HL-60 (cell line): ENCODE data around the gene FILIP1L. TPM values are rescaled to one million over a fixed set of nuclear protein-coding genes. Genes with fewer than 3 reads are reported as not detected.

Experiments used
- DNase-seq, 2 experiments: peaks; one replicate each; pipeline ENCODE4 v3.0.0-alpha.2; 2010 to 2020; ENCODE audit warnings: low read depth in 1 of 2, low spot score in 1 of 2
- H3K27ac ChIP-seq: fragments of 250-450 bp; sonication (Bioruptor Pico); replicated peaks from 2 replicates; pipeline ENCODE4 v1.5.1; 2020; ENCODE audit warnings: mild to moderate bottlenecking, moderate library complexity
- H3K27me3 ChIP-seq: fragments of 250-450 bp; sonication (Bioruptor Pico); 2 replicates; pipeline ENCODE4 v1.5.1; 2021; ENCODE audit warnings: mild to moderate bottlenecking, moderate library complexity; ENCODE audit not compliant: insufficient read depth, poor library complexity, severe bottlenecking
- H3K4me3 ChIP-seq: replicated peaks from 2 replicates; pipeline ENCODE4 v1.5.1; 2011; ENCODE audit warnings: mild to moderate bottlenecking, control low read depth, low read length; ENCODE audit not compliant: insufficient read depth
- CTCF ChIP-seq: IDR thresholded peaks from one replicate; pipeline ENCODE4 v1.5.1; 2011; ENCODE audit warnings: low read length, control low read depth, inconsistent platforms; ENCODE audit not compliant: insufficient read depth
- GABPA ChIP-seq: IDR thresholded peaks from 2 replicates; pipeline ENCODE4 v1.6.1; 2012; ENCODE audit warnings: low read depth
- POLR2AphosphoS5 ChIP-seq: IDR thresholded peaks from 2 replicates; pipeline ENCODE4 v1.6.1; 2012; ENCODE audit warnings: low read depth
- SPI1 ChIP-seq: IDR thresholded peaks from 2 replicates; pipeline ENCODE4 v1.6.1; 2012; ENCODE audit warnings: low read depth, mild to moderate bottlenecking, borderline replicate concordance
- microRNA-seq: library from miRNA; unstranded; fragments of <30 nt; microRNA quantifications from one replicate; pipeline ENCODE4, GENCODE V29; 2018
- TF ChIP-seq, protein P1 (sequence below): IDR thresholded peaks from 2 replicates; pipeline ENCODE4 v1.6.1; 2012; ENCODE audit warnings: low read depth; ENCODE audit not compliant: insufficient replicate concordance

FILIP1L gene

DNA sequence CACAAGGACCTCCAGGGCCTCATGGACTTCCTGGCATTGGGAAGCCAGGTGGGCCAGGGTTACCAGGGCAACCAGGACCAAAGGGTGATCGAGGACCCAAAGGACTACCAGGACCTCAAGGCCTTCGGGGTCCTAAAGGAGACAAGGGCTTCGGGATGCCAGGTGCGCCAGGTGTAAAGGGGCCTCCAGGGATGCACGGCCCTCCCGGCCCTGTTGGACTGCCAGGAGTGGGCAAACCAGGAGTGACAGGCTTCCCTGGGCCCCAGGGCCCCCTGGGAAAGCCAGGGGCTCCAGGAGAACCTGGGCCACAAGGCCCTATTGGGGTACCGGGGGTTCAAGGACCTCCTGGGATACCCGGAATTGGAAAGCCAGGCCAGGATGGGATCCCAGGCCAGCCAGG lies 319.8 kb downstream of the FILIP1L start:
- no peak for DNase-seq
- H3K4me3 ChIP-seq, result no peak overlapping the region
- peaks cover 3% of the 10 kb centered on the region for H3K27me3 ChIP-seq
- no peak overlapping the region for H3K27ac ChIP-seq
- TF ChIP-seq POLR2AphosphoS5 (no peak), SPI1 (no peak), GABPA (no peak), CTCF (no peak)
- TF ChIP-seq, protein P1, sequence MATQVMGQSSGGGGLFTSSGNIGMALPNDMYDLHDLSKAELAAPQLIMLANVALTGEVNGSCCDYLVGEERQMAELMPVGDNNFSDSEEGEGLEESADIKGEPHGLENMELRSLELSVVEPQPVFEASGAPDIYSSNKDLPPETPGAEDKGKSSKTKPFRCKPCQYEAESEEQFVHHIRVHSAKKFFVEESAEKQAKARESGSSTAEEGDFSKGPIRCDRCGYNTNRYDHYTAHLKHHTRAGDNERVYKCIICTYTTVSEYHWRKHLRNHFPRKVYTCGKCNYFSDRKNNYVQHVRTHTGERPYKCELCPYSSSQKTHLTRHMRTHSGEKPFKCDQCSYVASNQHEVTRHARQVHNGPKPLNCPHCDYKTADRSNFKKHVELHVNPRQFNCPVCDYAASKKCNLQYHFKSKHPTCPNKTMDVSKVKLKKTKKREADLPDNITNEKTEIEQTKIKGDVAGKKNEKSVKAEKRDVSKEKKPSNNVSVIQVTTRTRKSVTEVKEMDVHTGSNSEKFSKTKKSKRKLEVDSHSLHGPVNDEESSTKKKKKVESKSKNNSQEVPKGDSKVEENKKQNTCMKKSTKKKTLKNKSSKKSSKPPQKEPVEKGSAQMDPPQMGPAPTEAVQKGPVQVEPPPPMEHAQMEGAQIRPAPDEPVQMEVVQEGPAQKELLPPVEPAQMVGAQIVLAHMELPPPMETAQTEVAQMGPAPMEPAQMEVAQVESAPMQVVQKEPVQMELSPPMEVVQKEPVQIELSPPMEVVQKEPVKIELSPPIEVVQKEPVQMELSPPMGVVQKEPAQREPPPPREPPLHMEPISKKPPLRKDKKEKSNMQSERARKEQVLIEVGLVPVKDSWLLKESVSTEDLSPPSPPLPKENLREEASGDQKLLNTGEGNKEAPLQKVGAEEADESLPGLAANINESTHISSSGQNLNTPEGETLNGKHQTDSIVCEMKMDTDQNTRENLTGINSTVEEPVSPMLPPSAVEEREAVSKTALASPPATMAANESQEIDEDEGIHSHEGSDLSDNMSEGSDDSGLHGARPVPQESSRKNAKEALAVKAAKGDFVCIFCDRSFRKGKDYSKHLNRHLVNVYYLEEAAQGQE, result no peak

DNA sequence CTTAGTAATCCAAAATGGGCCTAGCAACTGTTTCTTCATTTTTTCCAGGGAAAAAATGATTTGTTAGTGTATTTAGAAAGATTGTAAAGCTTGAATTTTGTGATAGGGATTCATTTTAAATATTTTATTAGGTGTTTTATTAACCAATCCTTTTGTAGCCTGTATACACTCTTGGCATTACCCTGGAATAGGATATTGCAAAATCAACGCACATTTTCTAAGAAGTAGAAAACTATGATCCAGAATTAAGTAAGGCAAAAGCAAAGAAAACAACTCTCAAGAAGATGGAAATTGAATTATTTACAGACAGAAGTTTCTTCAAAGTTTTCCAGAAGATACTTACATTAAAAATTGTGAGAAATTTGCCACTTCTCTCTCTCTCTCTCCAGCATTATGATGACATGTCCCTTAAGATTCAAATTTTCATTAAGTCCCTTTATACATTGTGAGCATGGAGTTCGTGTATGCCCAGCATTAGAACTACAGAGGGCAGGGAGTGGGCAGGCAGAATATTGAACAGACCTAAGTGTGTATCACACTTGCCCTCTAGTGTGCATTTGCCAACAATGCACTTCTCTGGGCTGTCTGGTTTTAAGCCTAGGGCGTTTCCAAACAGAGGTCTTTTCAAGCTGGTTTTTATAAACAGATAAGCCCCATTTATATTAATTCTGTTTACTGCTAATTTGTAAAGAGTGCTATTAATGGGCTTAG lies 325.1 kb downstream of the FILIP1L start:
- TF ChIP-seq POLR2AphosphoS5 (no peak), CTCF (peak; percentile 42)
- H3K27ac ChIP-seq, result no peak overlapping the region
- peak in 1 of 2 experiments; percentile 31 for DNase-seq
- peaks cover 2% of the 10 kb centered on the region for H3K27me3 ChIP-seq
- no peak overlapping the region for H3K4me3 ChIP-seq

Small RNAs within 50 kb of the gene (microRNA-seq; reads per million reads assigned to microRNA genes)
- gene MIR3921, result not detected
